NCI-H345 (cell line): ENCODE data around the gene SELPLG.
"Not testable (repeated sequence)": the region's sequence is repeated elsewhere in the genome, so short reads cannot be mapped to it uniquely, and the experiment has no call there.

Experiments
- DNase-seq: peaks from one replicate; lab custom pipeline; 2025; lab: John Stamatoyannopoulos, UW

The SELPLG gene

DNA sequence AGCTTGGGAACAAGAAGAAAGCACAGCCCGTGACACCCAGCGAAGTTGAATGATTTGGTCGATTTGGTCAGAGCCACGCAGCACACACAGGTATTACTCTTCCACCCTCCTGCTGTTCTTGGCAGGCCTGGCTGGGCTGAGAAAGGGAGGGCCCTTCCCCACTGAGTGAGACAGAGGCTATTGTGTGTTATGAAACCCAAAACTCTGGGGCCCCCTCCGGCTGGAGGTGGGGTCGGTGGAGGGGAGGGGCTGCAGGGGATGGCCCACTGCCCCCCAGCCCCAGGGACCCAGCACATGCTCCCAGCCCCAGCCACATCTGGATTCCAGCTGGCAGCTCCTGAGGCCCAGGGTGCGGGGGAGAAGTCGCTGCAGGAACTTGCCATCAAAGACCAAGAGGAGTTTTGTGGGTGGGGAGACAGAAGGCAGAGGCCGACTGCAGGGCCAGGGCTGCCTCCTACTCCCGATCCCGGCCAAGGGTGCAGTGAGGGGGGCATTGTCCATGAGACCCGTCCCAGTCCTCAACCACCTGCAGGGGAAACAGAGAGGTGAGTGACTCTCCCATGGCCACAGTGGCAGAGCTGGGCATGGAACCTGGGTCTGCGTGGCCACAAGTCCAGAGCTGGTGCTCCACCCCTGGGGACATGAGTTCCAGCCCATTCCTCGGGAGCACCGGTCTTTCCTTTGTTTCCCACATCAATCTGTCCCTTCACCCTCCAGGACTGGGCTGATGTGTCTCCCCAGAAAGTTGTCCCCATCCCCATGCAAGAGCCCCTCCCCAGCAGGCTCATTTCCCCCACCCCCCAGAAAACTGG is 44.5 kb downstream of the SELPLG start:
- DNase-seq: peak; percentile 64

DNA sequence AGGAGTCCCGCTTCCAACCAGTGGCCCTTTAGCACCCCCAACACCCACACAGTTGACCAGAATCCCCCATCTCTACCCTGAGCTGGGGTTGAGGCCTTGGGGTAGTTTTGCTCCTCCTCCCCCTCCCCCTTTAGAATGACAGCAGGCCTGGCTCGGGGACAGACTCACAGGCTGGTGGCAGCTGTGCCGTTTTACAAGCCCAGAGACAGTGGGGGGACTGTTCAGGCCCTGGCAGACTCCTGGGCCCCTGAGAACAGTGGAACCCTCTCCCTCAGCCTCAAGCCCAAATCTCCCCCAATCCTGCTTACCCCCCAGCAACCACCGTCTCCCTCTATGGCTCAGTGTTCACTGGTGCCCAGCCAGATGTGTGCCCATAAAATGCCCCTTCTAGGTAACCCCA is 45.9 kb downstream of the SELPLG start:
- no peak for DNase-seq

DNA sequence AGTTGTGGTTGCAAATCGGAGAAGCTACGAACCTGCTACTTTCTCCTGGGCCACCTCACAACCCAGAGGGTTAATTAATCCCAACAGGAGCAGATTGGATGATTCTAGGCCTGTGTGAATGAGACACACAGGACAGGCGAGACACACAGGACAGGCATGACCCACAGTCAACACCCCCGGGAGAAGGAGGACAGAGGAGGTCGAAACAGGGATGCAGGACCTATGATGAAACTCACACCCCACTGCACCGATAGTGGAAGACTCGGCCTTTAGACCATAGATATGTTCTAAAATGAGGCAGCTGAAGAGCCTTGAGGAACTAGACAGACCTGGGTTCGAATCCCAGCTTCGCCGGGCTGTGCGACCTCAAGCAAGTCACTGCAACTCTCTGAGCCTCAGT is 47.4 kb downstream of the SELPLG start:
- no peak for DNase-seq

DNA sequence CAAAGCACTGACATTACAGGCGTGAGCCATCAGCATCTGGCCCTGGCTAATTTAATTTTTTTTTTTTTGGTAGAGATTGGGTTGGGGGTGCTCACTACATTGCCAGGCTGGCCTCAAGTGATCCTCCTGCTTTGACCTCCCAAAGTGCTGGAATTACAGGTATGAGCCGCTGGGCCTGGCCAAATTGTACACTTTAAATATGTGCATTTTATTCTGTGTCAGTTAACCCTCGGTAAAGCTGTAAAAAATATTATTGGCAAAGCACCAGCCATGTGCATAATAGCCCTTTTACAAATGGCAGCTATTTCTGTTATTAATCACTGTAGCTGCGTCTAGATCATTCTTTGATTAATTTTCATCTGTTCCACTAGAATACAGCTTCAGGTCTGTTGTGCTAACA is 47.8 kb downstream of the SELPLG start:
- DNase-seq: no peak

DNA sequence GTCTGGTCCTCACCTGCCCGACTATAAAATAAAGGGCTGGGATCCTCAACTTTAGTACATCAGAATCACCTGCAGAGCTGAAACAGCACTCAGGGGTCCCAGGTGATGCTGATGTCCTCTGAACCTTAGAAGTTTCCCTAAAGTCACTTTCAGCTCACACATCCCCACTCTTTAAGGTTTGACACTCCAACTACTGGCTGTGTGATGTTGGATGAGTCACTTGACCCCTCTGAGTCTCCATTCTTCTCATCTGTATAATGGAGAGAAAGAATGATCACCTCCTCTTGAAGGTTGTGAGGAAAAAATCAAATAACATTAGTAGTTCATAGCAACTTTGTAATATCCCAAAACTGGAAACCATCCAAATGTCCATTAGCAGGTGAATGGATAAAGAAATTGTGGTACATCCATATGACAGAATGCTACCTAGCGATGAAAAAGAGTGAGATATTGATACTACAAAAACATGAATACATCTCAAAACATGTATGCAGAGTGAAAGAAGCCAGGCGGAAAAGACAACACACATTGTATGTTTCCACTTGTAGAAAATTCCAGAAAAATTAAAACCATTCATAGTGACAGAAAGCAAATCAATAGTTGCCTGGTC is 49.1 kb downstream of the SELPLG start:
- no peak for DNase-seq

DNA sequence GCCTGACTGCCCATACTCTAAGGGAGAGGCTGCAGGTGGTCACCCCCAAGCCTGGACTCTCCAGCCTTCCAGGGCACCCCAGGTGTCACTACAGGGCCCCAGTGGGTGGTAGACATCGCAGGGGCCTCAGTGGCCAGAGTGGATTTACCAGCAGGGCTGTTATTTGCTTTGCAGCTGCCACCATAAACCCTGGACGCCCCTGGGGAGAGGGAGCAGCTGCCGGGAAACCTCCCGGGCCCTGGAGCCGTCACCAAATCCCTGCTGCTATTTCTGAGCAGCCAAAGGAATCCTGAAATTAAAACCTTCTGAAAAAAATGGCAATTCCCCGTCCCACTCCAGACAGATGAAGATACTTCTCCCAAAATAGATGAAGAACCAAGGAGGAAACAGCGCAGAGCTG is 49.7 kb downstream of the SELPLG start:
- DNase-seq: peak; percentile 57

DNA sequence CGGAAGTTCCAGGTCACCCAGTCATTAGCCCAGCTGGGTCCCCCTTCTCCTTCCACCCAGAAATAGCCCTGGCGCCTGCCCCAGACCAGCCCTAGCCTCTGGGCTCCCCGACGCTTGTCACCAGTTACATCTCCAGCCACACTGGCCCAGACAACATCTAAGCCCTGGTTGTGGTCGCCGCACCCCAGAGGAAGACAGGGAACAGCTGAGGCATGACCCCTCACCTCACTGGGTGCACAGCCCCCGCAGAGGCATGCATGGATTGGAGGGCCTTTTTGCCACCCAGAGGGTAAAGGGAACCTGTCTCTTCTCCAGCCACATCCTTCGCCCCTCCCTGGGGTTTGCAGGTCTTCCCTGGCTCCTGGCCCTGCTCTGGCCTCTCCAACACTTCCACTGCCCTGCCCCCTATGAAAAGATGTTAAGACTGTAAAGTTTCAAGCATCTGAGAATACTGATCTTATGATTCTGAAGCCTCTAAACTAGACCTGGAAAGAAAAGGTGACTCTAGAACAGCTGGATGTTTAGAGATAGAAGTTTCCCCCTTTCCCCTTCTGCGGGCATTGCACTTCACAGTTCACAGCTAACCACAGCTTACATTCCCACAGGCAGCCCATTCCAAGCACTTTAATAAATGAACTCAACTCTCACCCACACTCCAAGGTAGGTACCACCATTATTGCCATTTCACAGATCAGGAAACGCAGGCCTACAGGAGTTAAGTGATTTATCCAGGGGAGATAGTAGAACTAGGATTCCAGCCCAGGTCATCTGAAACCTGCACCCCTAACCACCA is 50.5 kb downstream of the SELPLG start:
- no peak for DNase-seq

DNA sequence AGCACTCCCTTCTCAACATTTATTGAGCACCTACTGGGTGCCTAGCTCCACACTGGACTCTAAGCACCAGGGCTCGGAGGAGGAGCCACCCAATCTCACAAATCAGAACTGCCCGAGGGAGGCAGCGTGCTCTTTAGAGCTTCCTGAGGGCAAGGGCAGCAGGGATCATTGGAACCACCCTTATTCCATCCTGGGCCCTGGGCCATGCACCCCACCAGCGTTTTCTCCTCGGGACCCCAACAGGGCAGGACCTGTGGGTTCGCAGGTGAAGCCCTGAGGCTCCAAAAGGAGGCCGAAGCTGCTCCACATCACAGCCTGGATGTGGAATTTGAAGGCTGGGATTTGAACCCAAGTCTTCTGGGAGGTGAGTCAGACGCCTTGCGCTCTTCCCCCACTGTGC is 51.2 kb downstream of the SELPLG start:
- no peak for DNase-seq

DNA sequence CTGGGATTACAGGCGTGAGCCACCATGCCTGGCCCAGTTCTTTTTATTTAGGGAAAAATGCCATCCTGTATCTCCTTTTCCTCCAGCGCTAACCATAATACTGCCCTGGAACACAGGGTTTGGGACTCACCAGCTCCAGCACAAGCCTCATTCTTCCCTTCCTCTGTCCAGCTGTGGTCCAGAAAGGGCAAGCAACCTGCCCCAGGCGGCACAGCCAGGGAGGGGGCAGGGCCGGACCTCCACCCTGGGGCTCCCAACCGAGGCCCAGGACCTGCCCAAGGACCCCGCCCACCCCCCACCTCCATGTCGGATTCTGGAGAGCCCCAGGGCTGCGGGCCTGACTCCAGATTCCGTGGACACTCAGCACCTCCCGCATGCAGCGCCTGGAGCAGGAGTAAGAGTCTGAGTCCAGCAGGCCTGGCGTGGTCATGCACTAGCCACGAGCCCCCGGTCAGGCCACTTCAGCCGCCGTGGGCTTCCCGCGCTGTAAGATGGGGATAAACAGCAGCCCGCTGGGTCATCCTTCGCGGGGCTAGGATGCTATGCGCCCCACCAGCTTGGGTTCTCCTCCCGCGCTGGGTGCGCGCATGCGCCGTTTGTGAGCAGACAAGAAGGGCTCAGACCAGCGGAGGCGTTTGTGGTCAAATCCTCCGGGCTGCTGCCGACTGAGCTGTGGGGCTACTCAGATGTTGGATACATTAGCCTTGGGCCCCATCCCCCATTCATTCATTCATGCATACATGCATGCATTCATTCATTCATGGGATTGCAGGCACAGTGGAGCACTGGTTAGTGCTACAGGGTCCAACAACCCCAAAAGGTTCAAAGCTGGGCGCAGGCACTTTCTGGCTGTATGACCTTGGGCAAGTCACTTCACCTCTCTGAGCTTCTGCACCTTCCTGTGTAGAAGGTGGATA is 52.1 kb downstream of the SELPLG start:
- no peak for DNase-seq

DNA sequence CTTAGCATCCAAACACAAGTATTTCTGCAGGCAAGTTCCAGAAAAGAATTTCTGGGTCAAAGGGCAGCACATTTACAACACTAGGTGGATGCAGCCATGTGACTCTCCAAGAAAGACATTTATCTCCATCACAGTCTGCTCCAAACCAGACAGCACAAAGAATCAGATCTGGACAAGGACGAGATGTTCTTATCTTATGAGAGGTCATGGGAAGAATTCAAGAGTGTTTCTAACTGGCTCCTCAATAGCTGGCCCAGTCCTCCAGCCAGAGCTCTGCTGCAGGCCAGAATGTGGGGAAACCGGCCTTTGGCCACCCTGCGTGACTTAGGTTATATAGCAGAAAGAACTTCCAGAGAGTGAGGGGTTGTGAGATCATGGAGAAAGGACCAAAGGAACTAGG is 53.2 kb downstream of the SELPLG start:
- no peak for DNase-seq

DNA sequence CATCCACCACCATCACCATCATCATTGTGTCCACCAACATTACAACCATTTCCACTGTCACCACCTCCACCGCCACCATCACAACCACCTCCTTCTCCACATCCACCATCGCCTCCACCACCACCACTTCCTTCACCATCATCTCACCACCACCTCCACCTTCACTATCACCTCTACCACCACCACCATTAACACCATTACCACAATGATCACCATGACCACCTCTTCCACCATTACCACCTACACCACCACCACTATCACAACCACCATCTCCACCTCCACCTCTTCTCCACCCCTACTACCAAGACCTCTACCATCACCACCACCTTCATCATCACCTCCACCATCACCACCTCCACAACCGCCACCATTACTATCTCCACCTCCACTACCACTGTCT is 54.9 kb downstream of the SELPLG start:
- DNase-seq: no peak

DNA sequence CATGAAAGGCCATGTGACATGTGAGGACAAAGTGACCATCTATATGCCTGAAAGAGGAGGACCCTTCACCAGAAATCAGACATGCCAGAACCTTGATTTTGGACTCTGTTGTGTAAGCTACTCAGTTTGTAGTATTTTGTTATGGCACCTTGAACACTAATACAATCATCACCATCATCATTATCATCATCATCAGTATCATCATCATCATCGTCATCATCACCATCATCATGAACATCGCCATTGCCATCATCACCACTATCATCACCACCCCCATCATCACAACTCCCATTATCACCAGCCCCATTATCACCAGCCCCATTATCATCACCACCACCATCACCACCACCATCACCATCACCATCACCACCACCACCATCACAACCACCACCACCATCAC is 55.4 kb downstream of the SELPLG start:
- DNase-seq: no peak

DNA sequence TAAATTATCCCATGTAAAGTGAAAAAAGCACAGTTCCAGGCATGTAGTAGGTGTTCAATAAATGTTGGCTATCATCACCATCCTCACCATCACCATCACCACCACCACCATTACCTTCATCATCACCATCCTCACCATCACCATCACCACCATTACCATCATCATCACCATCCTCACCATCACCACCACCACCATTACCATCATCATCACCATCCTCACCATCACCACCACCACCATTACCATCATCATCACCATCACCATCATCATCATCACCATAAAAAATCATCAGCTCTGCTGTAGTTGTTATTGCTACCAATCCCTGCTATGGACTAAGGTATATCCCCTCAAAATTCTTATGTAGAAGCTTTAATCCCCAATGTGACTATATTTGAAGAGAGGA is 56.2 kb downstream of the SELPLG start:
- DNase-seq: no peak

DNA sequence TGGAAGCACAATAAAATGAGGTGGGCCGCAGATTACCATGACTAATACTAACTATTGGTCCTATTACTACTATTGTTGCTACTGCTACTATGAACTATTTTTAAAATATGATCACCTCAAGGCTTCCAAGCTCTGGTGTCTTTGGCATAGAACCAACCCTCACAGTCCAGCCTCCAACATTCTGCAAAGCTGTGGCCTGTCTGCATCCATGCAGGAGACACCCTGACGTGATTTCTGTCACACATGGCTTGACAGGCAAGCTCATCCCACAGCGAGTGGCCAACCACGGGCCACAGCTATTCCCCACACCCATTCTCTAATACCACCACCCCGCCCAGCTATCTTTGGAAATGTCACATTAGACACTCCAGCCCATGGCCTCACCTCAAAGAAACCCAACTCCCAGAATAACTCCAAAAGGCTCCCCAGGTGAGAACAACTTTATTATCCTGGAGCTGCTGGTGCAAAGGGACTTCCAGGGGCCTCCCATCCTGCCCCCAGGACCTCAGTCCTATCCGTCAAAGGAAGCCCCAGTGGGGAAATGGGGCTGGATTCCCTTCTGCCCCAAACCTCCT is 56.9 kb downstream of the SELPLG start:
- DNase-seq: no peak

DNA sequence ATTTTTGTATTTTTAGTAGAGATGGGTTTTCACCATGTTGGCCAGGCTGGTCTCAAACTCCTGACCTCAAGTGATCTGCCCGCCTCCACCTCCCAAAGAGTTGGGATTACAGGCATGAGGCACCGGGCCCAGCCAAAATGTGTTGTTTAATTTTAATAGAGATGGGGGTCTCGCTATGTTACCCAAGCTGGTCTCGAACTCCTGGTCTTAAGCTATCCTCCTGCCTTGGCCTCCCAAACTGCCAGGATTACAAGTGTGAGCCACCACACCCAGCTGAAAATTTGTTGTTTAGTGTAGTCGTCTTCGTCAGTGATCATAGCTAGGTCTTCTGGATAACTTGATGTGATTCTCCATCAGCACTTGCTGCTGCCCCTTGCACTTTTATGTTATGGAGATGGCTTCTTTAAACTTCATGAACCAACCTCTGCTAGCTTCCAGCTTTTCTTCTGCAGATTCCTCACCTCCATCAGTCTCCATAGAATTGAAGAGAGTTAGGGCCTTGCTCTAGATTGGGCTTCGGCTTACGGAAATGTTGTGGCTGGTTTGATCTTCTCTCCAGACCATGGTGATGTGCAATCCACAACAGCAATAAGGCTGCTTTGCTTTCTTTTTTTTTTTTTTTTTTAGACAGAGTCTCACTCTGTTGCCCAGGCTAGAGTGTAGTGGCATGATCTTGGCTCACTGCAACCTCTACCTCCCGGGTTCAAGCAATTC is 58.3 kb downstream of the SELPLG start:
- no peak for DNase-seq

DNA sequence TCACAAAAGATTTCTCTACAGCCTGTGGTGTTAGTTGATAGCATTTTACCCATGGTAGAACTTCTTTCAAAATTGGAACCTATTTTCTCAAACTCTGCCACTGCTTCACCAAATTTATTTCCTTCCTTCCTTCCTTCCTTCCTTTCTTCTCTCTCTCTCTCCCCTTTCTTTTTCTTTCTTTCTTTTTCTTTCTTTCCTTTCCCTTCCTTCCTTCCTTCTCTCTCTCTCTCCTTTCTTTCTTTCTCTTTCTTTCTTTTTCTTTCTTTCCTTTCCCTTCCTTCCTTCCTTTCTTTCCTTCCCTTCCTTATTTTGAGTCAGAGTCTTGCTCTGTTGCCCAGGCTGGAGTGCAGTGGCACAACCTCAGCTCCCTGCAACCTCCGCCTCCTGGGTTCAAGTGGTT is 59.4 kb downstream of the SELPLG start:
- not testable (repeated sequence) for DNase-seq

DNA sequence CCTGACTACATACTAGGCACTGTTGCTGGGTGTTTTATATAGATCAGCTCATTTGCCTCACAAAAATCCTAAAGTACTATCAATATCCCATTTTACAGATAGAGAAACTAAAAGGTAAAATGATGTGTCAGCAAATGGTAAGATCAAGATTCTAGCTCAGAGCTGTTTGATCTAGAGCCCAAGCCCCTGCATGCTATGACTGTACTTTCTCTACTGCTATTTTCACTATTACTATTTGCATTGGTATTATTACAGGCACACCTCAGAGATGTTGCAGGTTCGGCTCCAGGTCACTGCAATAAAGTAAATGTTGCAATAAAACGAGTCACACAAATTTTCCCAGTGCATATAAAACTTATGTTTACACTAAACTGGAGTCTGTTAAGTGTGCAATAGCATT is 60.4 kb downstream of the SELPLG start:
- no peak for DNase-seq

DNA sequence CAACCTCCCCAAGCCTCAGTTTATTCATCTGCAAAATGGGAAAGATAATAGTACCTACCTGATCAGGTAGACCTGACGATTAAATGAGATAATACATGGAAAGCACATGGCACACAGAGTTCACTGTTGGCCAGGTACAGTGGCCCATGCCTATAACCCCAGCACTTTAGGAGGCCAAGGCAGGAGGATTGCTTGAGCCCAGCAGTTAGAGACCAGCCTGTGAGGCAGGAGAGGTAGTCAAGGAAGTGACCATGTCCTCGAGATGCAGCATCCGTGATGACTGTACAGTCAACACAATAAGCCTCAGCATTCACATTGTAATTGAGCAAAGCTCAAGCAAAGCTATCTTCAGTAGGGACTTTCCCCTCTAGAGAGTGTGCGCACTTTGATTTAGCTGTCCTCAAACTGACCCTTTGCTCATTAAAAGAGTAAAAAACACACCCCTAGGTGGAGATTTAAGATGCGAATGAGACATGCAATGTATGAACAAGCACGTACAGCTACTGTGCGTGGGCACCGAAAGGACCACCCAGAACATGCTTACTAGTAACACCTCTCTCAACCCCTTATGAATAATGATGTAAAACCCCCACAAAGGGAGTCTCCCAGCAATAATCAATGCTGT is 61.4 kb downstream of the SELPLG start:
- no peak for DNase-seq
